ENCODE measurements around the gene PHAF1.

GRCh38 chr16:67093098-67093726 is 16.5 kb upstream of the PHAF1 start:
- TF ChIP-seq CTCF (IDR thresholded peaks at IDR 0.05) (no peak), POLR2A (IDR thresholded peaks at IDR 0.05) (no peak)

All from thyroid gland (tissue), 4 donors.